Panc1 (cell line): Measurements from ENCODE around the gene SDHD.

ENCODE experiments used
- CTCF ChIP-seq: fragments of 450-650 bp; IDR thresholded peaks from 2 replicates; pipeline ENCODE4 v1.5.1; 2017; ENCODE audit warnings: mild to moderate bottlenecking
- TCF7L2 ChIP-seq: IDR thresholded peaks from 2 replicates; pipeline ENCODE4 v1.6.1; 2011; ENCODE audit warnings: mild to moderate bottlenecking, low read depth, low read length, inconsistent platforms

- TF ChIP-seq CTCF (no peak), TCF7L2 (no peak)
Observed at GRCh38 chr11:112082729-112083128, 3.9 kb upstream of the SDHD start.
